GM19328 (cell line): ENCODE results near the gene PAPPA2.
"Not testable (repeated sequence)": the region's sequence is repeated elsewhere in the genome, so short reads cannot be mapped to it uniquely, and the experiment has no call there.

Experiments
- ATAC-seq: cut with Tn5 transposase; IDR thresholded peaks from one replicate; pipeline ENCODE4 v1.9.1; 2021; ENCODE audit warnings: mild to moderate bottlenecking, moderate library complexity; ENCODE audit not compliant: unreplicated experiment

Gene PAPPA2

GRCh38 chr1:176595217-176595616 is 132.2 kb downstream of the PAPPA2 start:
- ATAC-seq = no peak

GRCh38 chr1:176601348-176601747 is 138.4 kb downstream of the PAPPA2 start:
- no peak for ATAC-seq

DNA sequence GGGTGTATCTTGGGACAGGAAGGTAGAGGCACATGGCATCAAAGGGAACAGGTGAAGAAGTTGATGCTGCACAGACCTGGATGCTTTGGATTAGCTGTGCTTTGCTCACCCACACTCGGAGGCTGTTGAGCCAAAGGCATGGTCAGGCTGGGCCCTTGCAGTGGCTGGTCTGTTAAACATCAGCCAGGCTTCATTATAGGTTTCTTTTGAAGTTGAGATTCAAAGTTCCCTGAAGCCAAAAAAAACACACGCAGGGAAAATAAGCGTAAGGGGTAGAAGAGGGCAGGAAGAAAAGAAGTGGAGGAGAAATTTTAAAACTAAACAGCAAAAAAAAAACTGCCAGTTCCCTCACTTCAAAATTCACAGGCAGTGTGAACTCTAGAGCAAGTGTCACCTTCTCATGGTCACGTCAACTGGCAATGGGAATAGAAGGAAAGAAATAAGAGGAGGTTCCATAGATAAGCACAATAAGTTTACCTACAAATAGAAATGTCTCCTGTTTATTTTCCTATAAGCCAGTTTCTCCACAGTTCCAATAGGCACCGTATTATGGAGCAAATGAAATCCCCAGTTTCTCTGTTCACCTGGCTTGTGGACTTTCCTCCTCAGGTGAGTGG is 139.5 kb downstream of the PAPPA2 start:
- ATAC-seq = no peak

- ATAC-seq = no peak
Measured at GRCh38 chr1:176603696-176604095, 140.7 kb downstream of the PAPPA2 start.

DNA sequence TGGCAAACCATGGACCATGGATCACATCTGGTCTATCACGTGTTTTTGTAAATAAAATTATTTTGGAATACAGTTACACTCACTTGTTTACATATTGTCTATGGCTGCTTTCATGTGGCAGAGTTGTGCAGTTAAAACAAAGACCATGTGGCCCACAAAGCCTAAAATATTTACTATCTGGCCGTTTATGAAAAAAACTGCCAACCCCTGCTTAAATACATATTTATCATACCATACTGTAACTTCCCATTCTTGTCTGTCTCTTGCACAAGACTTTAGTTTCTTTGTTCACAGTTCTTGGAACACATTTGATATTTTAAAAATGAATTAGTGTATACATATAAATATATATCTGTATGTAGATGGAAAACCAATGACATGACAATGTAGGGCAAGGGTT is 141.5 kb downstream of the PAPPA2 start:
- no peak for ATAC-seq

- no peak for ATAC-seq
Measured at GRCh38 chr1:176605176-176605575, 142.2 kb downstream of the PAPPA2 start.

GRCh38 chr1:176609556-176610408 is 146.8 kb downstream of the PAPPA2 start:
- ATAC-seq = no peak

GRCh38 chr1:176612791-176613190 is 149.8 kb downstream of the PAPPA2 start:
- no peak for ATAC-seq

- no peak for ATAC-seq
Measured at GRCh38 chr1:176617881-176618280, 154.9 kb downstream of the PAPPA2 start.

- no peak for ATAC-seq
Measured at GRCh38 chr1:176619261-176619660, 156.3 kb downstream of the PAPPA2 start.

DNA sequence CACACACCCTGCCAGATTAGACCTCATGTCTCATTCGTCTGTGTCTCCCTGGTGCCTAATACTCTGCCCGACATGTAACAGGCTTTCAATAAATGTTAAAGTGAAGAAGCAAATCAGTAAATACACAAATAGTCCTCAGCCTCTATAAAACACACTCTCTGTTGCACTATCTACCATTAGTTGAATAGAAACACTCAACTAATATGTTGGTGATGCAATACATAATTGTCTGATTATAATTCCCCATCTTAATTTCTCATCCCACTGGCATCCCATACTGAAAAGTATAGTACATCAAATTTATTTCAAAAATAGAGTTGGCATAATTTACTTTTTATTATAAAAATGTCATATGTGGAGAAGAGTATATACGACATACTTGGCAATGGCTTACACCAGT is 162.4 kb downstream of the PAPPA2 start:
- no peak for ATAC-seq

- ATAC-seq = no peak
Measured at GRCh38 chr1:176626572-176627061, 163.6 kb downstream of the PAPPA2 start.

GRCh38 chr1:176628775-176629174 is 165.8 kb downstream of the PAPPA2 start:
- no peak for ATAC-seq

DNA sequence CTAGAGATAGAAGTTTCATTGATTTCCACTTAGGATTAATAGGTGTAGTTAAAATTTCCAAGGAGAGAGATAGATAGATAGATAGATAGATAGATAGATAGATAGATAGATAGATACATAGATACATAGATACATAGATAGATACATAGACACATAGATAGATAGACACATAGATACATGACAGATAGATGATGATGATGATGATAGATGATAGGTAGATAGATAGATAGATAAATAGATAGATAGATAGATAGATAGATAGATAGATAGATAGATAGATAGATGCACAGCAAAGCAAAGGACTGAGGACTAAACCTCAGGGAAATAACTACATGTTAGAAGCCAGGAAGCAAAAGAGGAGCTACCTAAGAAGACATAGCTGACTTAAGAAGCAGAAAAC is 171.8 kb downstream of the PAPPA2 start:
- ATAC-seq = not testable (repeated sequence)

DNA sequence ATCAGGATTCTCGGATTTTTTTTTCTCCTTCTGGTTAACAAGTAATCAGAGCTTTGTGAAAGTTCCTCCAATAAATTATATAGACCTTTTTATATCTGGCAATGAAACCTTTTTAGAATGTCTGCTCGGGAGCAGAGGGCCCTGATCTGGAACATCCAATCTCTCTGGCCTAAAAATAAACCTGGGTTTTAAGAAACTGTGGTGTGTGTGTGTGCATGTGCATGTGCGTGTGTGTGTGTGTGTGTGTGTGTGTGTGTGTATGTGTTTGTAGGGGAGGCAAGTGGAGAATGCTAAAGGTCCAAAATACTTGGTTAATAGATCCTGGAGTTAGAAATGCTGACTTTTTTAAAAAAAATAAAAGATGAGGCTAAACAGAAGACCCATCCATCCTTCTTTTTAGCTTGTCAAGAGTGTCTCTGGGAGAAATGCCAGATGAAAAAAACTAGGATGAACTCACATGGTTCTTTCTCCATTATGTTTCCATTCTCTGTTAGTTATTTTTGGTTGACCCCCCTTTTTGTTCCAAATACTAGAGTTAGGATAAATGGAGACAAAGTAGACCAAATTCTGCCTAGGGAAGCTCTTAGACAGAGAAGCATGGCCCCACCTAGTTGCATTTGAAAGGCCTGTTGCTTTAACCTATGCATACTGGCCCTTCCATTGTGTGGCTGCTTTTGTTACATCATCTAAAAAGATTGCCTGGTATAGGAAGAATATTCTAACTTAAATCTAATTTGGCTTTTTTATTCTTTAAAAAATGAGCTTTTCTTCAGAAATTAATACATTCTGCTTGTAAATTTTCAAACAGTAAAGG is 175.9 kb downstream of the PAPPA2 start:
- ATAC-seq = no peak

GRCh38 chr1:176643536-176643935 is 180.6 kb downstream of the PAPPA2 start:
- no peak for ATAC-seq

GRCh38 chr1:176648556-176648955 is 185.6 kb downstream of the PAPPA2 start:
- ATAC-seq = no peak

GRCh38 chr1:176656257-176656995 is 193.5 kb downstream of the PAPPA2 start:
- ATAC-seq = no peak

- no peak for ATAC-seq
Measured at GRCh38 chr1:176669782-176670181, 206.8 kb downstream of the PAPPA2 start.

- no peak for ATAC-seq
Measured at GRCh38 chr1:176670853-176671252, 207.9 kb downstream of the PAPPA2 start.
